ENCODE data around the gene RORB.

- no peak for TF ChIP-seq CTCF (IDR thresholded peaks at IDR 0.05)
- no peak for TF ChIP-seq POLR2A (IDR thresholded peaks at IDR 0.05)
Measured at GRCh38 chr9:74562611-74563010, 65.5 kb downstream of the RORB start.

All from gastroesophageal sphincter (tissue), 3 donors.